ENCODE measurements around the gene C16orf95.
"Not testable (repeated sequence)": the region's sequence is repeated elsewhere in the genome, so short reads cannot be mapped to it uniquely, and the experiment has no call there.

Gene C16orf95

GRCh38 chr16:87263418-87264052 lies 53.7 kb downstream of the C16orf95 start:
- no peak for DNase-seq (ENCODE audit: low spot score)
- Histone ChIP-seq H3K4me3 (no peak overlapping the region), H3K27ac (no peak overlapping the region)
- no peak for TF ChIP-seq CTCF (IDR thresholded peaks at IDR 0.05)

GRCh38 chr16:87259431-87259830 lies 57.8 kb downstream of the C16orf95 start:
- TF ChIP-seq CTCF (IDR thresholded peaks at IDR 0.05) = no peak
- DNase-seq (ENCODE audit: low spot score) = no peak
- Histone ChIP-seq H3K27ac (no peak overlapping the region), H3K4me3 (no peak overlapping the region)

- H3K27ac ChIP-seq; H3K4me3 ChIP-seq; DNase-seq (ENCODE audit: low spot score): not testable (repeated sequence)
Measured at GRCh38 chr16:87258653-87259052, 58.5 kb downstream of the C16orf95 start.

GRCh38 chr16:87255866-87256265 lies 61.3 kb downstream of the C16orf95 start:
- Histone ChIP-seq H3K4me3 (no peak overlapping the region), H3K27ac (no peak overlapping the region)
- TF ChIP-seq CTCF (IDR thresholded peaks at IDR 0.05) = no peak
- no peak for DNase-seq (ENCODE audit: low spot score)

- H3K4me3 ChIP-seq = no peak overlapping the region
- H3K27ac ChIP-seq = no peak overlapping the region
- TF ChIP-seq CTCF (IDR thresholded peaks at IDR 0.05) = no peak
- DNase-seq (ENCODE audit: low spot score) = no peak
Measured at GRCh38 chr16:87254734-87255133, 62.5 kb downstream of the C16orf95 start.

GRCh38 chr16:87254296-87254695 lies 62.9 kb downstream of the C16orf95 start:
- TF ChIP-seq CTCF (IDR thresholded peaks at IDR 0.05) = no peak
- DNase-seq (ENCODE audit: low spot score) = no peak
- Histone ChIP-seq H3K27ac (no peak overlapping the region), H3K4me3 (no peak overlapping the region)

- TF ChIP-seq CTCF (IDR thresholded peaks at IDR 0.05) = no peak
- no peak overlapping the region for H3K4me3 ChIP-seq
- DNase-seq (ENCODE audit: low spot score) = no peak
- H3K27ac ChIP-seq = no peak overlapping the region
Measured at GRCh38 chr16:87253536-87253935, 63.7 kb downstream of the C16orf95 start.
